Astrocyte (in vitro differentiated cells and primary cell): ENCODE data around the gene WHRN. TPM values are rescaled to one million over a fixed set of nuclear protein-coding genes. Genes with fewer than 3 reads are reported as not detected.

Experiments
- DNase-seq: peaks from one replicate; pipeline ENCODE4 v3.0.0-alpha.2; 2010; ENCODE audit warnings: low read depth
- FAIRE-seq: peaks from 2 replicates; lab custom pipeline; 2011; peaks lifted over from hg19 to GRCh38; lab: Jason Lieb, UNC
- H2AFZ ChIP-seq: 2 replicates; pipeline ENCODE4 v1.6.0; 2012; ENCODE audit warnings: low read depth, low read length, inconsistent platforms
- H3K27ac ChIP-seq: 2 replicates; pipeline ENCODE4 v1.5.1; 2011; ENCODE audit warnings: low read depth, low read length, inconsistent platforms
- H3K27me3 ChIP-seq: 2 replicates; pipeline ENCODE4 v1.6.0; 2011; ENCODE audit warnings: low read length, inconsistent platforms; ENCODE audit not compliant: insufficient read depth
- H3K36me3 ChIP-seq: 2 replicates; pipeline ENCODE4 v1.5.1; 2011; ENCODE audit warnings: low read length, inconsistent platforms; ENCODE audit not compliant: insufficient read depth
- H3K4me1 ChIP-seq: 2 replicates; pipeline ENCODE4 v1.5.1; 2011; ENCODE audit warnings: low read length, inconsistent platforms; ENCODE audit not compliant: insufficient read depth
- H3K4me2 ChIP-seq: 2 replicates; pipeline ENCODE4 v1.6.0; 2012; ENCODE audit warnings: low read length, inconsistent platforms
- H3K4me3 ChIP-seq: 2 replicates; pipeline ENCODE4 v1.5.1; 2011; ENCODE audit warnings: low read depth, mild to moderate bottlenecking, low read length, inconsistent platforms; ENCODE audit not compliant: insufficient read depth
- H3K79me2 ChIP-seq: 2 replicates; pipeline ENCODE4 v1.6.0; 2012; ENCODE audit warnings: mild to moderate bottlenecking, low read length, inconsistent platforms; ENCODE audit not compliant: insufficient read depth
- H3K9ac ChIP-seq: 2 replicates; pipeline ENCODE4 v1.6.0; 2012; ENCODE audit warnings: mild to moderate bottlenecking, low read length, inconsistent platforms
- H3K9me3 ChIP-seq: 2 replicates; pipeline ENCODE4 v1.5.1; 2012; ENCODE audit warnings: low read depth, mild to moderate bottlenecking, low read length, inconsistent platforms; ENCODE audit not compliant: insufficient read depth
- H4K20me1 ChIP-seq: 2 replicates; pipeline ENCODE4 v1.6.0; 2012; ENCODE audit warnings: low read length, inconsistent platforms; ENCODE audit not compliant: insufficient read depth
- H3K27ac Mint-ChIP-seq: one replicate; pipeline ENCODE4 v1.8.0; 2021; ENCODE audit warnings: mild to moderate bottlenecking, mixed read lengths; ENCODE audit not compliant: unreplicated experiment
- H3K27me3 Mint-ChIP-seq: one replicate; pipeline ENCODE4 v1.8.0; 2021; ENCODE audit warnings: low read depth, mixed read lengths; ENCODE audit not compliant: unreplicated experiment
- H3K36me3 Mint-ChIP-seq: one replicate; pipeline ENCODE4 v1.8.0; 2021; ENCODE audit warnings: low read depth, mixed read lengths; ENCODE audit not compliant: unreplicated experiment
- H3K4me1 Mint-ChIP-seq: one replicate; pipeline ENCODE4 v1.8.0; 2021; ENCODE audit warnings: low read depth, mixed read lengths; ENCODE audit not compliant: unreplicated experiment
- H3K4me3 Mint-ChIP-seq: one replicate; pipeline ENCODE4 v1.8.0; 2021; ENCODE audit warnings: mild to moderate bottlenecking, moderate library complexity, mixed read lengths; ENCODE audit not compliant: unreplicated experiment
- H3K9me3 Mint-ChIP-seq: one replicate; pipeline ENCODE4 v1.8.0; 2021; ENCODE audit warnings: mild to moderate bottlenecking, mixed read lengths; ENCODE audit not compliant: unreplicated experiment
- CTCF ChIP-seq: IDR thresholded peaks from 2 replicates; pipeline ENCODE4 v1.5.1; 2011; ENCODE audit warnings: low read depth, mild to moderate bottlenecking, inconsistent platforms, low read length, moderate library complexity; ENCODE audit not compliant: insufficient read depth
- EZH2 ChIP-seq: IDR thresholded peaks from 2 replicates; pipeline ENCODE4 v1.6.1; 2012; ENCODE audit warnings: mild to moderate bottlenecking, low read length, inconsistent platforms; ENCODE audit not compliant: insufficient read depth
- total RNA-seq: library from RNA; stranded (reverse); gene quantifications from 2 replicates; pipeline ENCODE4 v1.2.1, GENCODE V29; 2021

WHRN gene
- total RNA-seq, 1 donor from 2014 or later: 10.2 TPM

- Mint-ChIP-seq H3K9me3 (no peaks in the 10 kb centered on the region), H3K27ac (no peak overlapping the region), H3K4me1 (peaks cover 17% of the 10 kb centered on the region), H3K27me3 (peaks cover 10% of the 10 kb centered on the region), H3K4me3 (no peak overlapping the region), H3K36me3 (peaks cover 2% of the 10 kb centered on the region)
- Histone ChIP-seq H3K4me3 (no peak overlapping the region), H4K20me1 (no peaks in the 10 kb centered on the region), H2AFZ (no peak overlapping the region), H3K79me2 (no peaks in the 10 kb centered on the region), H3K9me3 (no peaks in the 10 kb centered on the region), H3K27ac (peak overlapping the region; percentile 24), H3K9ac (no peak overlapping the region), H3K27me3 (peaks cover 5% of the 10 kb centered on the region), H3K36me3 (no peaks in the 10 kb centered on the region), H3K4me1 (peaks cover 22% of the 10 kb centered on the region), H3K4me2 (peak overlapping the region; percentile 22)
- TF ChIP-seq EZH2 (no peak), CTCF (no peak)
- FAIRE-seq (no peak), DNase-seq (peak; percentile 78)
Measured at GRCh38 chr9:114549697-114550330, 44.5 kb upstream of the WHRN start.

- Histone ChIP-seq H4K20me1 (no peaks in the 10 kb centered on the region), H3K4me3 (no peak overlapping the region), H3K36me3 (no peaks in the 10 kb centered on the region), H3K9ac (no peak overlapping the region), H3K9me3 (no peaks in the 10 kb centered on the region), H3K79me2 (no peaks in the 10 kb centered on the region), H3K27me3 (peaks cover 9% of the 10 kb centered on the region), H3K4me2 (no peak overlapping the region), H3K27ac (no peak overlapping the region), H3K4me1 (peaks cover 13% of the 10 kb centered on the region), H2AFZ (no peak overlapping the region)
- peaks cover 14% of the 10 kb centered on the region for H3K27me3 Mint-ChIP-seq
- TF ChIP-seq EZH2: no peak
- H3K4me3 Mint-ChIP-seq: no peak overlapping the region
- no peak for FAIRE-seq
- peaks cover 8% of the 10 kb centered on the region for H3K4me1 Mint-ChIP-seq
- no peak for DNase-seq
- no peak overlapping the region for H3K27ac Mint-ChIP-seq
- H3K9me3 Mint-ChIP-seq: no peaks in the 10 kb centered on the region
- no peaks in the 10 kb centered on the region for H3K36me3 Mint-ChIP-seq
Measured at GRCh38 chr9:114546851-114547250, 41.6 kb upstream of the WHRN start.

GRCh38 chr9:114545055-114545454 lies 39.8 kb upstream of the WHRN start:
- H3K9me3 Mint-ChIP-seq: no peaks in the 10 kb centered on the region
- Histone ChIP-seq H3K4me3 (no peak overlapping the region), H4K20me1 (no peaks in the 10 kb centered on the region), H3K4me2 (no peak overlapping the region), H3K4me1 (peaks cover 4% of the 10 kb centered on the region), H3K9me3 (no peaks in the 10 kb centered on the region), H3K27ac (no peak overlapping the region), H3K27me3 (peaks cover 10% of the 10 kb centered on the region), H3K36me3 (no peaks in the 10 kb centered on the region), H3K79me2 (no peaks in the 10 kb centered on the region), H3K9ac (no peak overlapping the region), H2AFZ (no peak overlapping the region)
- TF ChIP-seq CTCF (no peak), EZH2 (no peak)
- no peak overlapping the region for H3K4me3 Mint-ChIP-seq
- H3K27ac Mint-ChIP-seq: no peak overlapping the region
- DNase-seq: no peak
- peaks cover 5% of the 10 kb centered on the region for H3K4me1 Mint-ChIP-seq
- FAIRE-seq: no peak
- H3K27me3 Mint-ChIP-seq: peaks cover 14% of the 10 kb centered on the region
- H3K36me3 Mint-ChIP-seq: no peaks in the 10 kb centered on the region
